VCaP (cell line): Measurements from ENCODE around the gene RGS9.

Experiments used
- H3K27ac ChIP-seq: fragments of 450-650 bp; 2 replicates; pipeline ENCODE4 v1.5.1; 2017
- TF ChIP-seq, protein P1 (sequence below): fragments of 450-650 bp; conservative IDR thresholded peaks from 2 replicates; pipeline ENCODE4 v1.5.1; 2017; ENCODE audit warnings: mild to moderate bottlenecking, moderate library complexity

The RGS9 gene

DNA sequence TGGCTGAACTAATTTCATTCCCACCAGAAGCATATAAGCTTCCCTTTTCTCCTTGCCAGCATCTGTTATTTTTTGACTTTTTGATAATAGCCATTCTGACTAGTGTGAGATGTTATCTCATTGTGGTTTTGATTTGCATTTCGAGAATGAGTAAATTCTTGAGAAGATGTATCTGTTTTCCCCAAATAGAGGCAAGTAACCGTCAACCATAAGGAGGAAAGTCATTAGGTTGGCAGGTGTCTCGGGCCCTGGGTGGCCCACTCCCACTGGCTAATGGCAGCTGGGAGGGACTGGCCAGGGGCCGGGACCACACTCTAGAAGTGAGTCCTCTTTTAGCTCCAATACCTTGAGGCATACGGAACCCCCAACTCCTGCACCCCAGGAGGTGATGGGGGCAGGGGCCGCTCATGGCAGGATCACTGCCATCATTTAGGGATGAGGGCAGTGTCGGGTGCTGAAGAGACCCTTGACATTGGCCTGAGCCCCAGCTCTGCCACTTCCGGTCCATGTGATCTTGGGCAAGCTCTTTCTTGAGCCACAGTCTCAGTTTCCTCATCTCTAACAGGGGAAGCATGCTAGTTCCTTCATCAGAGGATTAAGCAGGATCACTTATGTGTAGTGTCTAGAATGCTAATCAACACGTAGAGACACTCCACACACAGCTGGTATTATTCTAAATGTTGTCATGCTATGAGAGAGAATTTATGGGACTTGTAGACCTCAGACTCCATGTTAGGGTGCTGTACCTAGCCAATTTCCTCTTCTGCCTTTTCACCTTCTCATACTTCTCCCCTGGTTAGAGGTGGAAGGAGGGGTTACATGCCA lies 44.3 kb downstream of the RGS9 start:
- no peak overlapping the region for H3K27ac ChIP-seq
- TF ChIP-seq, protein P1, sequence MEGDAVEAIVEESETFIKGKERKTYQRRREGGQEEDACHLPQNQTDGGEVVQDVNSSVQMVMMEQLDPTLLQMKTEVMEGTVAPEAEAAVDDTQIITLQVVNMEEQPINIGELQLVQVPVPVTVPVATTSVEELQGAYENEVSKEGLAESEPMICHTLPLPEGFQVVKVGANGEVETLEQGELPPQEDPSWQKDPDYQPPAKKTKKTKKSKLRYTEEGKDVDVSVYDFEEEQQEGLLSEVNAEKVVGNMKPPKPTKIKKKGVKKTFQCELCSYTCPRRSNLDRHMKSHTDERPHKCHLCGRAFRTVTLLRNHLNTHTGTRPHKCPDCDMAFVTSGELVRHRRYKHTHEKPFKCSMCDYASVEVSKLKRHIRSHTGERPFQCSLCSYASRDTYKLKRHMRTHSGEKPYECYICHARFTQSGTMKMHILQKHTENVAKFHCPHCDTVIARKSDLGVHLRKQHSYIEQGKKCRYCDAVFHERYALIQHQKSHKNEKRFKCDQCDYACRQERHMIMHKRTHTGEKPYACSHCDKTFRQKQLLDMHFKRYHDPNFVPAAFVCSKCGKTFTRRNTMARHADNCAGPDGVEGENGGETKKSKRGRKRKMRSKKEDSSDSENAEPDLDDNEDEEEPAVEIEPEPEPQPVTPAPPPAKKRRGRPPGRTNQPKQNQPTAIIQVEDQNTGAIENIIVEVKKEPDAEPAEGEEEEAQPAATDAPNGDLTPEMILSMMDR: no peak

DNA sequence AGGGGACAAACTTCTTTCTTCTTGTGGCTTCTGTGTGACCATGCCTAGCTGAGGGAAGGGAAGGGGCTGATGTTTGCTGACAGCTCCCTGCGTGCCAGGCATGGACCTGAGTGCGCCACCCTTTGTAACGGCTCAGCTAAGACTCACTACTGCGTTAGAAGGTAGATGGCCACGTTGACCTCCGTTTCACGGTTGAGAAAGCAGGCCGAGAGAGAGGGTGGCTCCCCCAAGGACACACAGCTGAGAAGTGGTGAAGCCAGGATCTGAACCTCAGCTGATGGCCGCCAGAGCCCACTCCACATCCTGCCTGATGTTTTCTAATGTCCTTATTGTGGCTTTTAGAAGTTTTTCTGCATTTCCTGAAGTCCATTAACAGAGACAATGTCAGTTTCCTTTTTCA lies 45.1 kb downstream of the RGS9 start:
- TF ChIP-seq, protein P1: no peak
- no peak overlapping the region for H3K27ac ChIP-seq

DNA sequence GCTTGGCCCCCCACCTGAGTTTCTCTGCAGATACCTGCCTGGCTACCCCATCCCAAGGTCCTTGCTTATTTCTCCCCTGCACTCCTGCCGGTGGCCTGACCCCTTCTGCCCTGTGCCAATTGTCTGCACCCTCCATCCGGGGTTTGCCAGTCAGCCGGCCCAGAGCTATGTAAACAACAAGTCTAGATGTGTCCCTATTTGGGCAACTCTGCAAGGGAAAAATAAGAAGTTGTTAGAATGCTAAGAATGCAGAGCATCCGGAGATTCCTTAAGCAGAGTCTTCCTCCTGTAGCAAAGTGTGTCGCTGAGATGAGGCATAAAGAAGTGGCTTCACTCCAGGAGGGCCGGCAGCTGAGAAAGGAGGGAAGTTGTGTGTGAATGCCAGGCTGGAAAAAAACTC lies 46.6 kb downstream of the RGS9 start:
- no peak overlapping the region for H3K27ac ChIP-seq
- TF ChIP-seq, protein P1: no peak

DNA sequence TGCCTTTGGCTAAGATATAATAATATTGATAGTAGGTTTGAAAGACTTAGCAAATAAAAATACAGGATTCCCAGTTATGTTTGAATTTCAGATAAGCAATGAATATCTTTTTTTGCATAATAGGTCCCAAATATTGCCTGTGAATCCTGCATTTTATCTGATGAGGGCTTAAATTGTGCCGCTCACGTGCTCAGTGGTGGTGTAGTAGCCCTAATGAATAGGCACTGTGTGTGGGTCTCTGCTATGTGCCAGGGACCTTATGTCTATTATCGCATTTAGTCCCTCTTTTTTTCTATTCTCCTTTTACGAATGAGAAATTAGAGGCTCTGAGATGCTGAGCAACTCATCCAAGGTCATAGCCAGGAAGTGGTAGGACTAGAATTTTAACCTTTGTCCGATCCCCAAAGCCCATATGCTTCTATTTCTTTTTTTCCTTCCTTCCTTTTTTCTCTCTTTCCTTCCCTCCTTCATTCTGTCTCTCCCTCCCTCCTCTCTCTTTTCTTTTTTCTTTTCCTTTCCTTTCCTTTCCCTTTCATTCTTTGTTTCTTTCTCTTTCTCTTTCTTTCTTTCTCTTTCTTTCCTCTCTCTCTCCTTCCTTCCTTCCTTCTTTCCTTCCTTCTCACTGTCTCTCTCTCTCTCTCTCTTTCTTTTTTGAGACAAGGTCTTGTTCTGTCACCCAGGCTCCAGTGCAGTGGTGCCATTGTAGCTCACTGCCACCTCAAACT lies 47.2 kb downstream of the RGS9 start:
- H3K27ac ChIP-seq: no peak overlapping the region
- TF ChIP-seq, protein P1: no peak

DNA sequence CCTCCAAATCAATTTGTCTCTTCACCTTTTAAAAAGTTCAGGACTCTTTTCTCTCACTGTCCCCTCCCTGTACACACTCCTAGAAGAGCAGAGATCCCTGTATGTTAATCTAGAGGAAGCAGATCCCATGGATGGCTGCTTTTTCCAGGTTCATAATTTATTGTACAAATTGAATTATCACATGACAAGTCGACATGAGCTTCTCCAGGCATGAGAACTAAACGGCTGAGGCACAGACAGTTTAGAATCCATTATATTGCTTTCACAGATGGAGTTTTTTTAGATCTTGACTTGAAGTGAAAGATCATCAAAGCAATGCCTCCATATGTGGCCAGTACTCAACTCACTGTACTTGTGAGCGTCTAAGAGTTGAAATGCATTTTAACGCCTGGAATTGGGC lies 47.9 kb downstream of the RGS9 start:
- TF ChIP-seq, protein P1: no peak
- H3K27ac ChIP-seq: no peak overlapping the region

DNA sequence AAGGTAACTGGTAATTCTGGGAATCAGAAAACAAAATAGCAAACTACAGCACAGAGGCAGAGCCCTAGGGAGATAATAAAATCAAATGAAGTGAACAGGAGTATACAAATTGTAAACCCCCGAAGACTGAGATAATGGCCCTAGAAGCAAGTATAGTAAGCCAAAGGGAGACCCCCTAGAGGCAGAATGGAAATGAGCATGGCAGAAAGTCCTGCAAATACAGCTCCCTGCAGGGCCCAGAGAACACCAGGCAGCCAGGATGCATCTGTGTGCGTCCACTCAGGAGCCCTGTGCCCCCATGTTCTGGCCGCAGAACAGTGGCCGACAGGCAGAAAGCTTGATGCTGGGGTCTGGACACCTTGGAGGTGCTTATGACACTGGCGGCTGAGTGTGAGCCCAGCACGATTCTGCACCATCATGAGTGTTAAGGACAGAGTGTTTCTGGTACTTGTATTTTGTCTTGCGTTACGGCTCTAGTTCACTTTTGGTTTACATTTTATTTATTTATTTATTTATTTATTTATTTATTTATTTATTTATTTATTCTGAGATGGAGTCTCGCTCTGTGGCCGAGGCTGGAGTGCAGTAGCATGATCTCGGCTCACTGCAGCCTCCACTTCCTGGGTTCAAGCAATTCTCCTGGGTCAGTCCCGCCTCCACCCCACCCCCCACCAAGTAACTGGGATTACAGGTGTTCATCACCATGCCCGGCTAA lies 48.7 kb downstream of the RGS9 start:
- H3K27ac ChIP-seq: no peak overlapping the region
- TF ChIP-seq, protein P1: no peak

DNA sequence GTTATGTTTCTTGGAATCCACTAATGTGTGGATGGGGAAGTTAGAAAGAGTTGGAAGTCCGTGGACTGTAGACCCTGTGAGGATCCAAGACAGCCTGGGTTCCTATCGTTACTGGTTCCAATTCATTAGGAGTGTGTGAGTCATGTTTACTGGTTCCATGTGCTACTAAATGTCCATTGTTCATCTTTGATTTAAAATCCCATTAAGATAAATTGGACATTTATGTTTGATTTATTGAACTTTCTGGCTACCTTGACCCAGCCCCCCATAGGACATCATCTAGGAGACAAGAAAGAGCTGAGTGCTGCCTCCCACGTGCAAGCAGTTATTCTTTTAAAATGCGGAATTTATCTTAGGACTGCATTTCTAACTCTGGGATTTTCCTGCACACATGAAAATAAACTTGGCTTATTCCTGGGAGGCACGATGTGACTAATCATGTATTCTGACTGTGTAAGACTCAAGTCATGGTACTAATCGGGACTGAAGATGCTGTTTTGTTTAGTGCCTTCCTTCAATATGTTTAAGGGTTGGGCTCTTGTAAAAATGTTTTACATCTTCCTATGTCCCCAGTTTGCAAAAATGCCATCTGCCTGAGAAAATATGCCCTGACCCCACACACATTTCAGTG lies 53.4 kb downstream of the RGS9 start:
- TF ChIP-seq, protein P1: no peak
- no peak overlapping the region for H3K27ac ChIP-seq
